K562 (cell line): ENCODE results near the gene DBP. TPM values are rescaled to one million over a fixed set of nuclear protein-coding genes. Genes with fewer than 3 reads are reported as not detected.

Source experiments
- ARID1B ChIP-seq: fragments of 450-650 bp; IDR thresholded peaks from 2 replicates; pipeline ENCODE4 v1.6.1; 2016; ENCODE audit warnings: antibody characterized with exemption, mild to moderate bottlenecking, inconsistent platforms
- CREB1 ChIP-seq, 2 experiments: sonication (generic) in 1 of 2; formaldehyde crosslinking in 1 of 2; IDR thresholded peaks; 2 replicates each; pipeline versions ENCODE4 v1.6.1 to v1.8.0; 2012 to 2022; ENCODE audit warnings: inconsistent platforms in 1 of 2, mild to moderate bottlenecking in 1 of 2, missing genetic modification reagents in 1 of 2, moderate library complexity in 1 of 2
- CTBP1 ChIP-seq: fragments of 450-650 bp; IDR thresholded peaks from 2 replicates; pipeline ENCODE4 v1.6.1; 2016; ENCODE audit warnings: borderline replicate concordance
- ELK1 ChIP-seq: sonication (generic); formaldehyde crosslinking; IDR thresholded peaks from 2 replicates; pipeline ENCODE4 v1.8.1; 2022; ENCODE audit warnings: missing genetic modification reagents
- ETV1 ChIP-seq: fragments of 450-650 bp; conservative IDR thresholded peaks from 2 replicates; pipeline ENCODE4 v1.6.1; 2016; ENCODE audit warnings: missing genetic modification characterization, control low read depth, low read depth, missing compliant biosample characterization
- GABPB2 ChIP-seq: fragments of 250-450 bp; sonication (Bioruptor Pico); conservative IDR thresholded peaks from 2 replicates; pipeline ENCODE4 v1.5.1; 2021; ENCODE audit warnings: mild to moderate bottlenecking
- HDAC2 ChIP-seq: fragments of 450-650 bp; IDR thresholded peaks from 2 replicates; pipeline ENCODE4 v1.6.1; 2016; ENCODE audit warnings: mild to moderate bottlenecking
- HMBOX1 ChIP-seq: sonication (generic); IDR thresholded peaks from 2 replicates; pipeline ENCODE4 v1.6.1; 2016
- ID3 ChIP-seq, 2 experiments: fragments of 250-450 bp in 1 of 2; fragments of 450-650 bp in 1 of 2; sonication (Bioruptor Pico) in 1 of 2; IDR thresholded peaks; 2 replicates each; pipeline versions ENCODE4 v1.6.1 to v1.8.0; 2016 to 2021; ENCODE audit warnings: mild to moderate bottlenecking in 2 of 2, moderate library complexity in 2 of 2, missing compliant biosample characterization in 1 of 2, missing genetic modification characterization in 1 of 2
- NFIX ChIP-seq: fragments of 250-450 bp; sonication (Bioruptor Pico); IDR thresholded peaks from 2 replicates; pipeline ENCODE4 v1.4.0; 2020; ENCODE audit warnings: low read depth, mild to moderate bottlenecking, moderate library complexity
- NFXL1 ChIP-seq: fragments of 450-650 bp; formaldehyde crosslinking; IDR thresholded peaks from 2 replicates; pipeline ENCODE4 v1.4.0; 2021; ENCODE audit warnings: mild to moderate bottlenecking
- PHF8 ChIP-seq: fragments of 200-600 bp; sonication (generic); IDR thresholded peaks from 2 replicates; pipeline ENCODE4 v1.6.1; 2012; ENCODE audit warnings: mixed run types, mild to moderate bottlenecking, inconsistent platforms, low read length, moderate library complexity, borderline replicate concordance
- TSHZ1 ChIP-seq: fragments of 250-450 bp; sonication (Bioruptor Pico); IDR thresholded peaks from 2 replicates; pipeline ENCODE4 v1.4.0; 2020; ENCODE audit warnings: mild to moderate bottlenecking, moderate library complexity
- ZBTB34 ChIP-seq: fragments of 250-450 bp; sonication (Bioruptor Pico); IDR thresholded peaks from 2 replicates; pipeline ENCODE4 v1.8.0; 2021; ENCODE audit warnings: mild to moderate bottlenecking, moderate library complexity
- ZC3H11A ChIP-seq: IDR thresholded peaks from 2 replicates; pipeline ENCODE4 v1.6.1; 2012; ENCODE audit warnings: low read depth, low read length, improper control_type of control experiment
- ZFP91 ChIP-seq: sonication (generic); formaldehyde crosslinking; IDR thresholded peaks from 2 replicates; pipeline ENCODE4 v1.8.0; 2022; ENCODE audit warnings: mild to moderate bottlenecking, missing genetic modification reagents
- ZNF699 ChIP-seq: fragments of 250-450 bp; sonication (Bioruptor Pico); IDR thresholded peaks from 2 replicates; pipeline ENCODE4 v1.8.0; 2021; ENCODE audit warnings: mild to moderate bottlenecking, moderate library complexity; ENCODE audit not compliant: insufficient replicate concordance
- ZNF764 ChIP-seq: fragments of 250-450 bp; sonication (Bioruptor Pico); IDR thresholded peaks from 2 replicates; pipeline ENCODE4 v1.4.0; 2020; ENCODE audit warnings: low read depth, mild to moderate bottlenecking, moderate library complexity
- polyA plus RNA-seq, 8 experiments: library from polyadenylated mRNA; depleted of rRNA in 4 of 8; stranded (reverse) in 5 of 8; unstranded in 3 of 8; fragments of >200 nt; fragmentation: Nextera tagmentation in 2 of 8; fragmentation: Illumina TruSeq in 1 of 8; extraction: Ambion mirVana in 2 of 8; extraction: Trizol in 1 of 8; gene quantifications; 2 replicates each; pipeline versions ENCODE4 v1.2.1 to v1.2.3, GENCODE V29; 2011 to 2014; ENCODE audit warnings: inconsistent platforms in 1 of 8, missing spikeins in 1 of 8
- total RNA-seq, 7 experiments: library from RNA; depleted of rRNA in 6 of 7; stranded (reverse); fragments of >200 nt in 6 of 7; fragmentation: Illumina TruSeq in 2 of 7; extraction: Trizol in 2 of 7; gene quantifications; 2 replicates each; pipeline versions ENCODE4 v1.2.1 to v1.2.3, GENCODE V29; 2011 to 2021; ENCODE audit warnings: low replicate concordance in 1 of 7

The DBP gene
- total and polyA plus RNA-seq, 9 of the 15 experiments (the other 6 are each of a cell fraction or from before 2014, with no cell fraction given) = 0.25 to 5.5 (median 1.8) TPM

- TF ChIP-seq ID3 (CRISPR knock-in tag; IDR thresholded peaks at IDR 0.05) (no peak), ID3 (tag; IDR thresholded peaks at IDR 0.05) (no peak), CTBP1 (0 out of 2 replicates have a peak, but pooled peaks have one; percentile 27), TSHZ1 (no peak), ZBTB34 (CRISPR knock-in tag) (no peak), ZC3H11A (no peak), ZNF764 (CRISPR knock-in tag) (no peak), ZFP91 (no peak), HDAC2 (no peak), NFXL1 (CRISPR knock-in tag) (no peak), ELK1 (CRISPR knock-in tag) (no peak), PHF8 (no peak), ARID1B (peak; percentile 44; the same call in 1 of the 2 replicates), CREB1 (IDR thresholded peaks at IDR 0.05) (no peak), CREB1 (CRISPR knock-in tag; IDR thresholded peaks at IDR 0.05) (peak; percentile 56; the same call in 1 of the 2 replicates), ZNF699 (CRISPR knock-in tag) (no peak), GABPB2 (no peak), ETV1 (tag) (no peak), NFIX (no peak), HMBOX1 (peak; percentile 91)
These were observed 43.9 kb upstream of the DBP start (continued) for GRCh38 chr19:48681127-48681470.
